ENCODE measurements around the gene LMTK3.

The LMTK3 gene

GRCh38 chr19:48469289-48469881, 42.2 kb downstream of the LMTK3 start, which contains the start of gene CYTH2:
Gene CYTH2, plus strand, starts transcription at chr19:48469369. Its CDS starts 139 bp downstream, at chr19:48469508.
- DNase-seq: peak in 13 of 14 donors; percentile 68 to 92 (median 84)

GRCh38 chr19:48468772-48469288, 42.8 kb downstream of the LMTK3 start:
- peak; percentile 96 to 100 (median 99) for DNase-seq

- no peak for DNase-seq
Measured at GRCh38 chr19:48466561-48467325, 44.9 kb downstream of the LMTK3 start.

DNA sequence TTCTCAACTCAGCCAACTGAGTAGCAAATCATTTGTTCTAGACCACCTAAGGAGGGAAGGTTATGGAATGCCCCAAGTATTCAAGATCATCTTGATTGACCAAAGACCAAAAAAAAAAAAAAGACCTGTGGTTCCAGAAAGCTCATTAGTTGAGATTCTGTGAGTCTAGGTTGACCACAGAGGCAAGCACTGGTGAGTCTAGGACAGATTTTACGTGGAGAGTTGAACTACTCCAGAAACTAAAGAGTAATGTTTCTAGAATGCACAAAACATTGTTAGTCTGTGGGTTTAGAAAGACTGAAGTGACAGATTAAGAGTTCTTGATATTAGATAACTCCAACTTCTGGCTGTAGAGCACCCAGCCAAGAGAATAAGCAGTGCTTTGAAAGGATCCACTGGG, 46.4 kb downstream of the LMTK3 start:
- no peak for DNase-seq

DNA sequence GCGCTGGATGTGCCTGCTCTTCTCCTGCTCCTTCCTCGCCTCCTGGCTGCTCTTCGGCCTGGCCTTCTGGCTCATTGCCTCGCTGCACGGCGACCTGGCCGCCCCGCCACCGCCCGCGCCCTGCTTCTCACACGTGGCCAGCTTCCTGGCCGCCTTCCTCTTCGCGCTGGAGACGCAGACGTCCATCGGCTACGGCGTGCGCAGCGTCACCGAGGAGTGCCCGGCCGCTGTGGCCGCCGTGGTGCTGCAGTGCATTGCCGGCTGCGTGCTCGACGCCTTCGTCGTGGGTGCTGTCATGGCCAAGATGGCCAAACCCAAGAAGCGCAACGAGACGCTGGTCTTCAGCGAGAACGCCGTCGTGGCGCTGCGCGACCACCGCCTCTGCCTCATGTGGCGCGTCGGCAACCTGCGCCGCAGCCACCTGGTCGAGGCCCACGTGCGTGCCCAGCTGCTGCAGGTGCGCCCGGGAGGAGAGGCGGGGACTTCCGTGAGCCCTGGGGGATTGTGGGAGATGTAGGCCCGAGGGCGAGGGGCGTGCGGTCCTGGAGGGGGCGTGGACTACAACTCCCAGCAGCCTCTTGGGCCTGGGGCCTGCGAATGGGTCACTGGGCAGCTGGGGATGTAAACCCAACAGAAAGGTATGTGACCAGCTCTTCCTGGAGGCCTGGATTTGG, 49.5 kb downstream of the LMTK3 start:
- no peak for DNase-seq

DNA sequence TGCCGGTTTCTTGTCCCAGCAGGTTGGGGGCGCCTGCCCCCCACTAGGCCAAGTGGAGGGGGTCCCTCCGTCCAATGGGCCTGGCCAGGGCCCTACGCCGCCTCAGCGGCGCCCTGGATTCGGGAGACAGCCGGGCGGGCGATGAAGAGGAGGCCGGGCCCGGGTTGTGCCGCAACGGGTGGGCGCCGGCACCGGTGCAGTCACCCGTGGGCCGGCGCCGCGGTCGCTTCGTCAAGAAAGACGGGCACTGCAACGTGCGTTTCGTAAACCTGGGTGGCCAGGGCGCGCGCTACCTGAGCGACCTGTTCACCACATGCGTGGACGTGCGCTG, 50.0 kb downstream of the LMTK3 start:
- DNase-seq: no peak

DNA sequence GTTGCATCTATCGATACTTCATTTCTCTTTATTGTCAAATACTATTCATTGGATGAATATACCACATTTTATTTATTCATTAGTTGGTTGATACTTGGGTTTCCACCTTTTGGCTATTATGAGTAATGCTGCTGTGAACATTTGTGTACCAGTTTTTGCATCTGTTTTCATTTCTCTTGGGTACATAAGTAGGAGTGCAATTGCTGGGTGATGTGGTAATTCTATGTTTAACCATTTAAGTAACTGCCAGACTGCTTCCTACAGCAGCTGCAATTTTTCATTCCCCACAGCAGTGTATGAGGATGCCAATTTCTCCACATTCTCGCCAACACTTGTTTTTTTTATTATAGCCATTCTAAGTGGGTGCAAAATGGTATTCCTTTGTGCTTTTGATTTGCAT, 53.6 kb downstream of the LMTK3 start:
- DNase-seq: no peak

- no peak for DNase-seq
Measured at GRCh38 chr19:48456864-48457263, 54.8 kb downstream of the LMTK3 start.

DNA sequence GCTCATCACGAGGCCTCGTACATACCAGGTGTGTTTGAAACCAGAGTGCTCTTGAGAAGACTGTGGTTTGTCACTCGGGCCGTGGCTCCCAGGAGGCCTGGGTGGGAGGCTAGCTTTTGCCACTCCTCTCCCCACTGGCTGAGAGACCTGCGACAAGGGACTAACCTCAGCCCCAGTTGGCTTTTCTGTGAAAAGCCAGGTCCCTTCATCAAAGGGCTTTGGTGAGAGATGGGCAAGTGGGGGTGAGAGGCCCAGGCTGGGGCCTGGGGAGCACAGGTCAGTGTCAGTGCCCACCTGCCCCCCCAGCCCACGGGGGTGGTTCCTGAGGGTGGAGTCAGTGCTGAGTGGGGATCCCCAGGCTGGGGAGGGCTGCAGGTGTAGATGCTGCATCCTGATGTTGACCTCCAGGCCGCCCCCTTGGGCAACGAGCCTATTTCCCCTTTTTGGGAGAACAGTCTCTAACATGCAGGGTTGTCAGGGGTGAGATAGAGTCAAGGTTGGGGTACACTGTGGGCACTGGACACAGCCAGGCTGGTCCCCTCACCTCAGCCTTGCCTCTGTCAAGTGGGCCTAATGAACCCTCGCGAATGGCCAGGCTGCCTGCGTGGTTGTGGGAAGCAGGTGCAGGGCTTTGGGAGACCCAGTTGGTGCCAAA, 55.6 kb downstream of the LMTK3 start:
- no peak for DNase-seq

DNA sequence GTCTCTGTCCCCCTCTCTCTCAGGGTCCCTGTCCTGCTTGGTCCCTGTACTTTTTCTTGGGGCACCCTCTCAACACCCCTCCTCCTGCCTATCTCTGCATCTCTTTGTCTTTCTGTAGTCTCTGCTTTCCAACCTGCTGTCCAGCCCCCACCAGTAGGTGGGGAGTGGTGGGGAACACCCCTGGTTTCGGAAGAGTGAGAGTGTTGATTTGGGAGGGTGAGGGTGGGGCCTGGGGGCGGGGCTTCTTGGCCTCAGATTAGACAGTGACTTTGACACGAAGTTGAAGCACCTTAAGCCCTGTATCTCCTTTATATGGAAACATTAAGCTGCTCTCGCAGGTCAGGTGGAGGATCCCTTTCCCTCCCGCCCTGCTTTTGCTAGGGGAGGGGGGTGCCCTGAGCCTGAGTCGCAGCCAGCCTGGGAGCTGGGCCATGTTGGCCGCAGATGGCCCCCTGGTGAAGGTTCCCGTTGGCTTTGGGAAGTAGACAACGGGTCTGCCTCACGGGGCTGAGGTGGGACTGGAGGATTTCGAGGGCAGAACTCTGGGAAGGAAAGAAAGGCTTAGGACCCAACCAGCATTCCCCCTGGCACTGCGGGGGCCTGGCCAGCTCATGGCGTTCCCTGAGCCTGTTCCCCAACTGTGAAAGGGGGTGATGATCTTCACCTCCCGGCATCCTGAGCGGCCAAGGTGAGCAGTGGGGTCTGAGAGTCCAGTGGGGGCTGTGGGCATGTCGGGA, 56.3 kb downstream of the LMTK3 start, which contains the start of gene KCNJ14:
Gene KCNJ14 (plus strand): TSS at position 404 of the 737 bp plus-strand sequence. CDS start 6,151 bp downstream, outside the sequence.
- DNase-seq: peak in 4 of 14 donors; percentile 11 to 46 (median 20)

GRCh38 chr19:48454150-48454730, 57.4 kb downstream of the LMTK3 start:
- DNase-seq: peak in 7 of 14 donors; percentile 17 to 48 (median 27)

DNA sequence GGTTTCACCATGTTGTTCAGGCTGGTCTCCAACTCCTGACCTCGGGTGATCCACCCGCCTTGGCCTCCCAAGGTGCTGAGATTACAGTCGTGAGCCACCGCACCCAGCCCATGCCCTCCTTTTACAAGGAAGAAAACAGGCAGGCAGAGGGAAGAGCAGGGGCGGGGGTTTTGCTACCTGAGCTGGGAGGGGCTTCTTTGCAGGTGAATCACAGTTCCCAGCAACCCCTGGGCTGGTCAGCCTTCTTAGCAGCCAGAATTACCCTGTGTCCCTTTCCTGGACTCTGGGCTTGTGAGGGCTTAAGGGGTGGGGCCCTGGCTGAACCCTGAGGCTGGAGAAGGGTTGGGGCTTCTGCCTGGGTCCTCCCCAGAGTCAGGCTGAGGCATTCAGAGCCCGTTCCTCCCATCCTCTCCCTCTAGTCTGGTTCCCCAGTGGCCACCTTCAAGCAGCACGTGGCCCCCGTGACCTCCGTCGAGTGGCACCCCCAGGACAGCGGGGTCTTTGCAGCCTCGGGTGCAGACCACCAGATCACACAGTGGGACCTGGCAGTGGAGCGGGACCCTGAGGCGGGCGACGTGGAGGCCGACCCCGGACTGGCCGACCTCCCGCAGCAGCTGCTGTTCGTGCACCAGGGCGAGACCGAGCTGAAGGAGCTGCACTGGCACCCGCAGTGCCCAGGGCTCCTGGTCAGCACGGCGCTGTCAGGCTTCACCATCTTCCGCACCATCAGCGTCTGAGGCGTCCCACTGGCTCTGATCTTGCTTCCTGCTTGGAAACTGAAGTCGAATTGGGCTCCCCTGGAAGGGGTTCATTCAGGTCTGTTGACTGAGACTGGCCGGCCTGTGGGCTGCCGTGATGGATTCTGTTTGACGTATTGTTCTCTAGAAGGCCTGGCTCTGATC, 59.1 kb downstream of the LMTK3 start:
- DNase-seq: no peak

DNA sequence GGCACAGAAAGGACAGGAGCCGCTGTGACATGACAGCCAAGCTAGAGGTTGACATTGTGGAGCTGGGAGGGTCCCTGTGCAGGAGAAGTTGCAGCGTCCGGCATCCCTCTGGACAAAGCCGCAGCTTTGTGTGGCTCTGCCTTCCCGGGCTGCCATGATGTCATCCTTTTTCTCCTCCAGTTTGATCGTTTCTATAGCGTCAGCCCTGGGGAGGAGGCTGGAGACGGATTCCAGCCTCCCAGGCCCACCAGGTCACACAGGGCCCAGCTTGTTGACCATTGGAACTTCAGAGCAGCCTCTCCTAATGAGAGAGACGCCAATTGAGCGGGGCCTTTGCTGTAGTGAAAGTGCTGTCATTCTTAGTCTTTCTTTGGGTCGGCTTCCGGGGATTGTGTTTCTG, 60.0 kb downstream of the LMTK3 start:
- DNase-seq: no peak

GRCh38 chr19:48450863-48451262, 60.8 kb downstream of the LMTK3 start:
- no peak for DNase-seq

DNA sequence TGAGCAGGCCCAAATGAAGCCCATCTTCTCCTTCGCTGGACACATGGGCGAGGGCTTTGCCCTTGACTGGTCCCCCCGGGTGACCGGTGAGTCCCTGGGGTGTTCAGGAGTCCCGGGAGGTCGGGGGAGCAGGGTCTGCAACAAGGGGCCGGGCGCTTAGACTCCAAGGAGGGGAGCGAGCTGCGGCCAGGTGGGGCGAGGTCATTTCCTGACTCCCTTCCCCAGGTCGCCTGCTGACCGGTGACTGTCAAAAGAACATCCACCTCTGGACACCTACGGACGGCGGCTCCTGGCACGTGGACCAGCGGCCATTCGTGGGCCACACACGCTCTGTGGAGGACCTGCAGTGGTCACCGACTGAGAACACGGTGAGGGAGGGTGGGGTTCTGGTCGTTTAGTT, 61.2 kb downstream of the LMTK3 start:
- DNase-seq: no peak

GRCh38 chr19:48448563-48448962, 63.1 kb downstream of the LMTK3 start:
- no peak for DNase-seq

DNA sequence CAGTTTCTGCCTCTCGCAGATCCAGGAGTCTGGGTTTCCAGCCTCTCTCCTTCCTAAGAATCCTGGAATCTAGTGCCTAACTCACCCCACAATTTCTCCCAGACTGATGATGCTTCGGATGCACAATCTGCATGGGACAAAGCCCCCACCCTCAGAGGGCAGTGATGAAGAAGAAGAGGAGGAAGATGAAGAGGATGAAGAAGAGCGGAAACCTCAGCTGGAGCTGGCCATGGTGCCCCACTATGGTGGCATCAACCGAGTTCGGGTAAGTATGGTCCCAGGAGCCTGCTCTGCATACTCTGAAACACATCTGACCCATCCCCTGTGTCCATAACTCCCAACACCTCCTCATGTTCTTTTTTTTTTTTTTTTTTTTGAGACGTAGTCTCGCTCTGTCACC, 65.1 kb downstream of the LMTK3 start:
- no peak for DNase-seq

- DNase-seq: peak; percentile 19 to 98 (median 84)
Measured at GRCh38 chr19:48445606-48446481, 65.8 kb downstream of the LMTK3 start, which contains the start of gene GRWD1. Gene GRWD1, plus strand, starts transcription at chr19:48445983. Its CDS starts 23 bp downstream, at chr19:48446006.

- peak in 4 of 14 donors; percentile 54 to 81 (median 67) for DNase-seq
Measured at GRCh38 chr19:48445256-48445605, 66.4 kb downstream of the LMTK3 start.

DNA sequence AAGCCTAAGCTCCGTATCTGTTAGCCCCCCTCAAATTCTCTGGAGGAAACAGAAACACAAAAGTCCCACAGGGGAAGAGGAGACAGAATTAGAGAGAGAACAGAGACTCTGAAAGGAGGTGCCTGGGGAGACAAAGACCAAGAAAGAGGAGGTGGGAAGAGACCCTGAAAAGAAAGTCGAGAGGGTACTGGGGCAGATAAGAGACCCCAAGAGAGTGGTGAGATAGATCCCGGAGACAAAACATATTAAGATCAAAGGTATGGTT, 66.8 kb downstream of the LMTK3 start:
- DNase-seq: no peak

Measured in C1 segment of cervical spinal cord (tissue), 14 donors.